Bladder microvascular endothelial cell (primary cell): Measurements from ENCODE around the gene SRRT. TPM values are rescaled to one million over a fixed set of nuclear protein-coding genes. Genes with fewer than 3 reads are reported as not detected.

Experiments
- total RNA-seq: library from RNA; depleted of rRNA; stranded (reverse); fragments of >200 nt; gene quantifications from 2 replicates; pipeline ENCODE4 v1.2.3, GENCODE V29; 2014

SRRT gene
- total RNA-seq: 41.4 and 58.3 TPM in 2 replicates

GRCh38 chr7:100874577-100875355 is at the start of gene SRRT:
TSS of gene SRRT (plus strand) at chr7:100875103. CDS start at chr7:100875591, 488 bp downstream.

GRCh38 chr7:100827330-100828226 is 47.3 kb upstream of the SRRT start, which contains the start of gene EPHB4:
TSS of gene EPHB4 (minus strand) at chr7:100827523. CDS start at chr7:100827030, 493 bp downstream.

GRCh38 chr7:100852048-100852872 is 22.6 kb upstream of the SRRT start, which contains the start of gene SLC12A9:
TSS of gene SLC12A9 (plus strand) at chr7:100852713. CDS start at chr7:100854198, 1,485 bp downstream.

GRCh38 chr7:100867040-100867775 is 7.7 kb upstream of the SRRT start, which contains the start of gene TRIP6:
TSS of gene TRIP6 (plus strand) at chr7:100867387. CDS start at chr7:100867498, 111 bp downstream.

GRCh38 chr7:100888988-100889750 is 14.3 kb downstream of the SRRT start, which contains the start of gene UFSP1:
TSS of gene UFSP1 (minus strand) at chr7:100889715. CDS start at chr7:100889271, 444 bp downstream.

GRCh38 chr7:100895701-100895955 is 20.7 kb downstream of the SRRT start, which contains the start of gene ACHE:
TSS of gene ACHE (minus strand) at chr7:100895888. CDS start at chr7:100894232, 1,656 bp downstream.

Other genes starting within 250 kb of the SRRT start
- gene TFR2, start 233.6 kb upstream of the SRRT start, total RNA-seq: under 0.01 and 0.57 TPM in 2 replicates
- not detected in 2 replicates for gene ACTL6B, start 218.7 kb upstream of the SRRT start, total RNA-seq
- gene GNB2, start 201.4 kb upstream of the SRRT start, total RNA-seq: 79.8 and 102 TPM in 2 replicates
- 10.2 and 20.9 TPM in 2 replicates for gene GIGYF1, start 180.9 kb upstream of the SRRT start, total RNA-seq
- 28.6 and 36.8 TPM in 2 replicates for gene POP7, start 169.0 kb upstream of the SRRT start, total RNA-seq
- not detected in 2 replicates for gene EPO, start 154.6 kb upstream of the SRRT start, total RNA-seq
- gene ZAN, start 141.5 kb upstream of the SRRT start, total RNA-seq: not detected in 2 replicates
- 224 and 582 TPM in 2 replicates for gene EPHB4, start 47.6 kb upstream of the SRRT start, total RNA-seq
- gene SLC12A9, start 22.4 kb upstream of the SRRT start, total RNA-seq: 22.5 and 28.6 TPM in 2 replicates
- gene TRIP6, start 7.7 kb upstream of the SRRT start, total RNA-seq: 36.4 and 62.6 TPM in 2 replicates
- gene UFSP1, start 14.6 kb downstream of the SRRT start, total RNA-seq: 1.9 and 2.0 TPM in 2 replicates
- gene ACHE, start 20.8 kb downstream of the SRRT start, total RNA-seq: 0.16 and 11.3 TPM in 2 replicates
- under 0.01 TPM in 1 of 2 replicates, not detected in the other for gene MUC3A, start 74.4 kb downstream of the SRRT start, total RNA-seq
- not detected in 2 replicates for gene MUC12, start 94.5 kb downstream of the SRRT start, total RNA-seq
- not detected in 2 replicates for gene MUC17, start 145.0 kb downstream of the SRRT start, total RNA-seq
- gene TRIM56, start 210.4 kb downstream of the SRRT start, total RNA-seq: 14.4 and 48.5 TPM in 2 replicates